Right ventricle myocardium inferior (tissue), 1 donor: ENCODE results near the gene KLRC1. TPM values are rescaled to one million over a fixed set of nuclear protein-coding genes. Genes with fewer than 3 reads are reported as not detected.
"Not testable (repeated sequence)": the region's sequence is repeated elsewhere in the genome, so short reads cannot be mapped to it uniquely, and the experiment has no call there.

Experiments
- ATAC-seq: fragments of 200-7000 bp; cut with Tn5 transposase; one replicate; pipeline ENCODE4 v1.9.1; 2020; ENCODE audit warnings: mild to moderate bottlenecking, moderate library complexity
- DNase-seq: peaks from one replicate; pipeline ENCODE4 v3.0.0; 2021; ENCODE audit errors: missing footprints
- intact Hi-C: fragments of 100-400 bp; cut with DNase I; formaldehyde crosslinking; loops from one replicate; pipeline ENCODE4 v1.11.0; 2022
- long read RNA-seq: library from polyadenylated mRNA; unstranded; transcript quantifications from one replicate; pipeline ENCODE4 v2.0.0, GENCODE V29; 2021
- total RNA-seq: library from RNA; stranded (reverse); fragmentation: NEBNext Ultra II Directional; extraction: Animal tissue kit (Norgen Biotek cat#: 25700); gene quantifications from one replicate; pipeline ENCODE4 v1.2.1, GENCODE V29; 2021
- donor health status: DM: no; HTN: yes; CAD: no; lungs with severe emphysema.

Gene KLRC1
- total RNA-seq: not detected
- long read RNA-seq: 0 reads

DNA sequence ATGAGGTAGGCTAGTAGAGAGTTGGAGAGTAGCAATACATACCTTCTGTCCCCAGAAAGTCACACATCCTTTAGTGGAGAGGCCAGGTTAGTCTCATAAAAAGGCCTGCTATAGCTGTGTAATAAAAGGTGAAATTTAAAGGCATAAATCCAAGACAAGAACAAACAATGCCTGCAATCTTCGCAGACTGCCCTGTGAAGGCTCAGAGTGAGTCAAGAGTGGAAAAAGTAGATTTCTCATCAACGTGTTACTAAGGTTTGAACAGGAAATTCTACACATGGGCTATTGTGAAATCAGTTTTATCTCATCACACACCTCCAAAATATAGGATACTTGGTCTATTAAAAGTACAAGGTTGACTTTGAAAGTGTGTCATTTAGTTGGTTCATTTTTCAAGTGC, at the start of gene KLRC1:
Gene KLRC1 (minus strand): TSS at position 222 of the 400 bp plus-strand sequence. CDS start 2,221 bp downstream, outside the sequence.
- intact Hi-C loops: no loop called here
- no peak for ATAC-seq
- no peak for DNase-seq

DNA sequence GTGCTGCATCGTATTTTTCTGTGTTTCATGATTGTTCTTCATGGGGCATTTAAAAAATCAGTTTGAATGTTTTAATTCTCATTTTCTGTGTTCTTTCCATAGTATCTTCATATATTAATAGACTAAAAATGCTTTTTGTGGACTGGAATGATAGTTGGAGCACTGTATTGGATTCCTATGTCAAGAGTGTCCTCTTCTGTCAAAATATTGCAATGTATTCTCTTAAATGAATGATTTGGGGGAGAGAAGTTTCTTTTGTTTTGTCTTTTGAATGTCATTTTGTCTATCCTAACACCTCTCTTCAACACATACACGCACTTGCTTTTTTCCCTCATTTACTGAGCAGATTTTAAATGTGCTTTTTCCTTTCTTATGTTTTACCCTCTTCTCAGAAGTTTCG, 47.9 kb upstream of the KLRC1 start:
- ATAC-seq: no peak
- intact Hi-C loops: no loop called here
- no peak for DNase-seq

- DNase-seq (no peak), ATAC-seq (no peak)
- intact Hi-C loops: no loop called here
These were observed 44.9 kb upstream of the KLRC1 start for GRCh38 chr12:10498042-10498441.

DNA sequence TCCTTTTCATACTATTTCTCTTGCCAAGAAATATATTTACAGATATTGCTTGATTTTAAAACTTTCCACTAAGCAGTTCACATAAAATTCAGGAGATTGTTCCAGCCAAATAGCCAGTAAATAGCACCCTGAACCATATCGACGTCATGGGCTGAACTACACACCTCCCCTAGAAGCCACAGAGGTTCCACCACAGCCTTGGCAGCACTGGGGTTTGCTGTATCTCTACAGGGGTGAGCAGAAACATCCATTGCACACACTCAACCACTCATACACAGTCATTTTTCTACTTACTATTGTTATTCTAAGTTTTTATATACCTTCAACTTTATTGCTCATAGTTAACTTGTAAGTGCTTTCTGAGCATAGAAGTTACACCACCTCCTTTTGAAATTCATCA, 44.4 kb upstream of the KLRC1 start:
- DNase-seq (no peak), ATAC-seq (no peak)
- intact Hi-C loops: no loop called here

- intact Hi-C loops: no loop called here
- no peak for ATAC-seq
- DNase-seq: no peak
These were observed 38.6 kb upstream of the KLRC1 start for GRCh38 chr12:10491766-10492165.

GRCh38 chr12:10487328-10487727, 34.2 kb upstream of the KLRC1 start:
- intact Hi-C loops, ATAC-seq, DNase-seq: not testable (repeated sequence)

- ATAC-seq, intact Hi-C loops, DNase-seq: not testable (repeated sequence)
These were observed 28.7 kb upstream of the KLRC1 start for GRCh38 chr12:10481901-10482300.

GRCh38 chr12:10472808-10473207, 19.6 kb upstream of the KLRC1 start:
- DNase-seq, ATAC-seq, intact Hi-C loops: not testable (repeated sequence)

DNA sequence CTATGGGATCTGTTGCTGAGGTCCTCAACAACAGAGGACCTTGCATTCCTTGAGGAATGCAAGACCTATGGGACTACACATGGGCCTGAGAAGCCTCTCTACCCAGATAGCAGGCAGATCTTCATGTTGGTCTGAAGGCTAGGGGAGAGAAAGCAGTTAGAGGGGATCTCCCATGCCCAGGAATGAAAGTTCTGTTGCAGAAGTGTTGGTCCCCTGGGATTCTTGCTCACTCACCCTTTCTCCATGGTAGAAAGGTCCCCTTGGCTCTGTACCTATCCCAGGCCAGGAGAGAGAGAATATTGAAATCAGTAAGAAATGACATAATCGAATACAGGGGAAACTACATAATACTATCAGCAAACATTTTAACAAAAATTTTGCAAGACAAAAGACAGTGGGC, 16.5 kb upstream of the KLRC1 start:
- intact Hi-C loops: no loop called here
- DNase-seq (no peak), ATAC-seq (no peak)

DNA sequence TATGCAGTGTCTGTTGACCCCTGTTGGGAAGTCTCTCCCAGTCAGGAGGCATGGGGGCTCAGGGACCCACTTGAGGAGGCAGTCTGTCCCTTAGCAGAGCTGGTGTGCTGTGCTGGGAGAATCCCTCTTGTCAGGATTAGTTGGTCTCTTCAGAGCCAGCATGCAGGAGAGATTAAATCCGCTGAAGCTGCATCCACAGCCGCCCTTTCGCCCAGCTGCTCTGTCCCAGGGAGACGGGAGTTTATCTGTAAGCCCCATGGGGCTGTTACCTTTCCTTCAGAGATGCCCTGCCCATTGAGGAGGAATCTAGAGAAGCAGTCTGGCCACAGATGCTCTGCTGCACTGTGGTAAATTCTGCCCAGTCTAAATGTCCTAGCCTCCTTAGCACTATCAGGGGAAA, 13.1 kb upstream of the KLRC1 start:
- intact Hi-C loops: no loop called here
- ATAC-seq: no peak
- no peak for DNase-seq

GRCh38 chr12:10457760-10458159, 4.6 kb upstream of the KLRC1 start:
- ATAC-seq (no peak), DNase-seq (no peak)
- intact Hi-C loops: no loop called here

GRCh38 chr12:10456856-10457255, 3.7 kb upstream of the KLRC1 start:
- no peak for ATAC-seq
- intact Hi-C loops: no loop called here
- DNase-seq: no peak

DNA sequence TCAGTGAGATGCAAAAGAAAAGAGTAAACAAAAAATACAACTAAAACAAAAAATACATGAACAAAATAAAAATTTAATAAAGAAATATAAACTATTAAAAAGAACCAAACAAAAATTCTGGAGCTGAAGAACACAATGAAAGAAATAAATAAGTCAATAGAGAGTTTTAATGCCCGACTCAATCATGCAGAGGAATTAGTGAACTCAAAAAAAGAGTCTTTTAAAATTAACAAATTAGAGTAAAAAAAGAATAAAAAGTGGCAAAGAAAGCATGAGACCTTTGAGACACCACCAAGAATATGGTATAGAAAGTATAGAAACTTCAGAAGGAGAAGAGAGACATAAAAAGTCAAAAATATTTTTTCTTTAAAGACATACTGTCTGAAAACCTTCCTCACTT, 2.6 kb upstream of the KLRC1 start:
- no peak for ATAC-seq
- intact Hi-C loops: no loop called here
- no peak for DNase-seq

DNA sequence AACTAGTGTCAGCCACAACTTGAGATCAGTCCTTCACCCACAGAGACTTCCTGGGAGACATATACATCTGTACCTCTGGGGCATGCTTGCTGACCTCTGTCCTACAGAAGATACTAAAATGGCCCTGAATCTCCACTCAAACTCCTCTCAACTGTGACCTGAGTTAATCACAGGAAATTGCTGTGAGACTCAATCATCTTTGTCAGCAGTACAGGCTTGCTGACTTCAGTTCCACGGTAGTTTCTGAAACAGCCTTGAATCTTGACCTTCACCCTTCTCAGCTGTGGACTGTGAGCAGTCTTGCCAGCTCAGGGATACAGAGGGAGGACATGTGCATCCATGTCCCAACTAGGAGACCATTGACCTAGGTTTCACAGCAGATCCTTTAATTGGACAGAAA, 1.4 kb upstream of the KLRC1 start:
- ATAC-seq (no peak), DNase-seq (no peak)
- intact Hi-C loops: no loop called here

DNA sequence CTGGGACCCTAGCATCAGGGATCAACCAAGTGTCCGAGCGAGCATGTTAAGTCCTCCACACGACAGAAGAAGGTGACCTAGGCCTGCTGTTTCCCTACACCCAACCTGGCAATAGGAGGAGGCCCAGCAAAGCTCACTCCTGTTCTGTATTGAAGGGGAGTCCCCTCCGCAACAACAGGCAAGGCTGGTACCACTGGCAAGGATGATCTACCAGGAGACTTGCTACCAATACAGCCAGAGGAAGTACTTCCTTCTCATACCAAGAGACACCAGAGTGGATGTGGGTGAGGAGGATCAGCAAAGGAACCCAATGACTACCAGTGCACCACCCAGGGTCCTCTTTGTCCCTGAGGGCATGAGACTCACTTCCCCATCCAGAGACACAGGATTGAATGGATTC, 4.9 kb downstream of the KLRC1 start:
- intact Hi-C loops: no loop called here
- no peak for ATAC-seq

GRCh38 chr12:10446052-10446451, 7.1 kb downstream of the KLRC1 start:
- DNase-seq, intact Hi-C loops, ATAC-seq: not testable (repeated sequence)

More for the DNA sequence above, 4.9 kb downstream of the KLRC1 start:
- no peak for DNase-seq

DNA sequence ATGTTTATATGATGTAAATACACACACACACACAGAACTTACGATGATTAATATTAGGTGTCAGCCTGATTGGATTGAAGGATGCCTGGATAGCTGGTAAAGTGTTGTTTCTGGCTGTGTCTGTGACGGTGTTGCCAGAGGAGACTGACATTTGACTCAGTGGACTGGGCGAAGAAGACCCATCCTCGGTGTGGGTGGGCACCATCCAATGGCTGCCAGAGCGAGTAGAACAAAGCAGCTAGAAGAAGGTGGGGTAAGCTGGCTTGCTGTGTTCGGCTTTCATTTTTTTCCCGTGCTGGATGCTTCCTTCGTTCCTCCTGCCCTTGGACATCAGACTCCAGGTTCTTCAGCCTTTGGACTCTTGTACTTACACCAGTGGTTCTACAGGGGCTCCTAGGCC, 12.0 kb downstream of the KLRC1 start:
- intact Hi-C loops, ATAC-seq: not testable (repeated sequence)
- peak; percentile 40 for DNase-seq

DNA sequence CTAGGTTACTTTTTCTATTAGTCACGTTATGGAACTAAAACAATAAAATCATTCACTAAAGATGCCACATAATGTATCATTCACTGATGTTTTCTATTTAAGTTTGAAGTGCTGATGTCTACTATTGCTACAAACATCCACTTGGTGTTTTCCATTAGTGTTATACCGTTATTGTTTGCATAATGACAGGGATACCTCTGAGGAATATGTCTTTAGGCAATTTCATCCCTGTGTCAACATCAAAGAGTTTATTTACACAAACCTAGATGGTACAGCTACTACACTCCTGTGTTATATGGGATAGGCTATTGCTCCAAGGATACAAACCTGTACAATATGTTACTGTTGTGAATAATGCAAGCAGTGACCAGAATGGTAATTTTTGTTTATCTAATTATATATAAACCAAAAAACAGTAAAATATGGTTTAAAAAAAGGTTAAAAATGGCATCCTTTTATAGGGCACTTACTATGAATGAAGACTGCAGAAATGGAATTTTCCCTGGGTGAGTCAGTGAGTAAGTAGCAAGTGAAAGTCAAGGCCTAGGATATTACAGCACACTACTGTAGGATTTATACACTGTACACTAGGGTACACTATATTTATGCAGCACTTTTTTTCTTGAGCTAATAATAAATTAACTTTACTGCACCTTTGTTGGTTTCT, 13.4 kb downstream of the KLRC1 start:
- intact Hi-C loops, DNase-seq, ATAC-seq: not testable (repeated sequence)

GRCh38 chr12:10437601-10438000, 15.6 kb downstream of the KLRC1 start:
- ATAC-seq, intact Hi-C loops: not testable (repeated sequence)

GRCh38 chr12:10435816-10436215, 17.4 kb downstream of the KLRC1 start, which contains the start of gene KLRC2:
KLRC2 (minus strand) TSS chr12:10436010; CDS start chr12:10435986, 24 bp downstream.
- intact Hi-C loops, ATAC-seq, DNase-seq: not testable (repeated sequence)

More at GRCh38 chr12:10437601-10438000, 15.6 kb downstream of the KLRC1 start:
- not testable (repeated sequence) for DNase-seq

- DNase-seq, intact Hi-C loops, ATAC-seq: not testable (repeated sequence)
These were observed 22.6 kb downstream of the KLRC1 start for GRCh38 chr12:10430623-10431022.
